B cell (primary cell): ENCODE measurements around the gene SARS2. TPM values are rescaled to one million over a fixed set of nuclear protein-coding genes. Genes with fewer than 3 reads are reported as not detected.

Source experiments
- ATAC-seq: fragments of 200-7000 bp; cut with Tn5 transposase; one replicate; pipeline ENCODE4 v1.10.0; 2021; ENCODE audit warnings: low read depth, mild to moderate bottlenecking, moderate number of reproducible peaks, moderate library complexity
- CTCF ChIA-PET: fragments of 350-600 bp; sonication (Branson Sonifier 250); formaldehyde crosslinking; loops from one replicate; lab custom pipeline; 2021; ENCODE audit warnings: antibody characterized with exemption, inconsistent platforms; lab: Charles Lee
- POLR2A ChIA-PET: fragments of 350-600 bp; sonication (Branson Sonifier 250); formaldehyde crosslinking; loops from one replicate; lab custom pipeline; 2021; ENCODE audit warnings: antibody characterized with exemption; lab: Charles Lee
- DNase-seq: peaks from one replicate; pipeline ENCODE4 v3.0.0; 2013
- H2AFZ ChIP-seq: 2 replicates; pipeline ENCODE4 v1.6.1; 2012; ENCODE audit warnings: mild to moderate bottlenecking, low read depth, low read length; ENCODE audit not compliant: insufficient read depth, poor library complexity, severe bottlenecking
- H3K27ac ChIP-seq, 2 donors: 1 replicate in 1 of 2; 2 replicates in 1 of 2; pipeline ENCODE4 v1.5.1; 2012 to 2013; ENCODE audit warnings: low read length in 2 of 2, mild to moderate bottlenecking in 2 of 2, moderate library complexity in 1 of 2
- H3K27me3 ChIP-seq, 4 experiments: fragments of 200-600 bp in 1 of 4; sonication (generic) in 1 of 4; replicated peaks in 1 of 4; 1 replicate in 2 of 4; 2 replicates in 2 of 4; pipeline versions ENCODE4 v1.6.1 to v1.7.0; 2013 to 2016; ENCODE audit warnings: low read length in 3 of 4, mild to moderate bottlenecking in 2 of 4, mixed read lengths in 1 of 4, moderate library complexity in 1 of 4; ENCODE audit not compliant: insufficient read depth in 4 of 4, control insufficient read depth in 3 of 4; ENCODE audit errors: control extremely low read depth in 1 of 4
- H3K36me3 ChIP-seq, 2 experiments: replicated peaks in 1 of 2; 1 replicate in 1 of 2; 2 replicates in 1 of 2; pipeline versions ENCODE4 v1.6.1 to v1.7.1; 2013; ENCODE audit warnings: low read length in 1 of 2; ENCODE audit not compliant: insufficient read depth in 2 of 2, control insufficient read depth in 1 of 2; ENCODE audit errors: control extremely low read depth in 1 of 2, extremely low read depth in 1 of 2
- H3K4me1 ChIP-seq, 2 donors: fragments of 200-600 bp in 1 of 2; sonication (generic) in 1 of 2; 1 replicate in 1 of 2; 2 replicates in 1 of 2; pipeline versions ENCODE4 v1.5.1 to v1.6.1; 2013 to 2017; ENCODE audit warnings: low read length in 2 of 2; ENCODE audit not compliant: control insufficient read depth in 2 of 2, insufficient read depth in 2 of 2
- H3K4me2 ChIP-seq: replicated peaks from 2 replicates; pipeline ENCODE3; 2012; ENCODE audit warnings: mild to moderate bottlenecking, low read depth, low read length; ENCODE audit not compliant: poor library complexity, severe bottlenecking
- H3K4me3 ChIP-seq, 5 experiments: fragments of 200-600 bp in 1 of 5; sonication (generic) in 1 of 5; 1 replicate in 3 of 5; 2 replicates in 2 of 5; pipeline versions ENCODE4 v1.5.1 to v1.7.0; 2011 to 2016; ENCODE audit warnings: low read length in 4 of 5, mild to moderate bottlenecking in 4 of 5, low read depth in 2 of 5, control low read depth in 1 of 5, moderate library complexity in 1 of 5; ENCODE audit not compliant: insufficient read depth in 1 of 5; ENCODE audit errors: control extremely low read depth in 1 of 5, extremely low read depth in 1 of 5
- H3K79me2 ChIP-seq: fragments of 200-600 bp; sonication (generic); one replicate; pipeline ENCODE4 v1.6.0; 2016; ENCODE audit warnings: low read length; ENCODE audit not compliant: control insufficient read depth, insufficient read depth
- H3K9ac ChIP-seq: fragments of 200-600 bp; sonication (generic); 2 replicates; pipeline ENCODE4 v1.6.1; 2017; ENCODE audit warnings: mild to moderate bottlenecking, low read length, moderate library complexity
- H3K9me3 ChIP-seq, 3 donors: one replicate each; pipeline versions ENCODE4 v1.6.1 to v1.7.1; 2013; ENCODE audit warnings: low read length in 2 of 3; ENCODE audit not compliant: control insufficient read depth in 2 of 3, insufficient read depth in 1 of 3; ENCODE audit errors: control extremely low read depth in 1 of 3
- H4K20me1 ChIP-seq: 2 replicates; pipeline ENCODE4 v1.6.0; 2012; ENCODE audit warnings: mild to moderate bottlenecking, low read length; ENCODE audit not compliant: insufficient read depth, control insufficient read depth, poor library complexity, severe bottlenecking
- H3K27ac Mint-ChIP-seq: one replicate; pipeline ENCODE4 v1.8.0; 2021; ENCODE audit warnings: mixed read lengths
- H3K27me3 Mint-ChIP-seq: one replicate; pipeline ENCODE4 v1.8.0; 2021; ENCODE audit warnings: mixed read lengths
- H3K4me1 Mint-ChIP-seq: one replicate; pipeline ENCODE4 v1.8.0; 2021; ENCODE audit warnings: mixed read lengths
- H3K4me3 Mint-ChIP-seq: one replicate; pipeline ENCODE4 v1.8.0; 2021; ENCODE audit warnings: mixed read lengths
- H3K9me3 Mint-ChIP-seq: one replicate; pipeline ENCODE4 v1.8.0; 2022; ENCODE audit warnings: mixed read lengths; ENCODE audit not compliant: insufficient read depth
- EZH2 ChIP-seq: IDR thresholded peaks from 2 replicates; pipeline ENCODE4 v1.6.1; 2012; ENCODE audit warnings: borderline replicate concordance, low read depth, mild to moderate bottlenecking, moderate library complexity, low read length; ENCODE audit not compliant: insufficient read depth, poor library complexity, severe bottlenecking
- WGBS: methylation state at CpG from one replicate; pipeline ENCODE4 v1.1.5; 2013; ENCODE audit warnings: missing lambda C conversion rate; ENCODE audit not compliant: insufficient coverage; 5-methylcytosine and 5-hydroxymethylcytosine counted together
- intact Hi-C: fragments of 100-400 bp; cut with micrococcal nuclease; formaldehyde crosslinking; loops from one replicate; pipeline ENCODE4 v1.10.0; 2022
- polyA plus RNA-seq: library from polyadenylated mRNA; depleted of rRNA; stranded (reverse); fragments of >200 nt; gene quantifications from 2 replicates; pipeline ENCODE4 v1.2.3, GENCODE V29; 2012
- total RNA-seq, 2 donors: library from RNA; stranded (reverse); fragments of 120-200 nt in 1 of 2; gene quantifications; 1 replicate in 1 of 2; 2 replicates in 1 of 2; pipeline versions ENCODE4 v1.2.3 to v1.2.4, GENCODE V29; 2013 to 2022
- TF ChIP-seq, protein P1 (sequence below): fragments of 200-600 bp; IDR thresholded peaks from one replicate; pipeline ENCODE4 v1.8.0; 2022; ENCODE audit warnings: antibody characterized with exemption, mild to moderate bottlenecking

SARS2 gene
- total and polyA plus RNA-seq, 2 donors (not counting 1 experiment from before 2014, with no cell fraction given) = 38.1 to 65.9 TPM

DNA sequence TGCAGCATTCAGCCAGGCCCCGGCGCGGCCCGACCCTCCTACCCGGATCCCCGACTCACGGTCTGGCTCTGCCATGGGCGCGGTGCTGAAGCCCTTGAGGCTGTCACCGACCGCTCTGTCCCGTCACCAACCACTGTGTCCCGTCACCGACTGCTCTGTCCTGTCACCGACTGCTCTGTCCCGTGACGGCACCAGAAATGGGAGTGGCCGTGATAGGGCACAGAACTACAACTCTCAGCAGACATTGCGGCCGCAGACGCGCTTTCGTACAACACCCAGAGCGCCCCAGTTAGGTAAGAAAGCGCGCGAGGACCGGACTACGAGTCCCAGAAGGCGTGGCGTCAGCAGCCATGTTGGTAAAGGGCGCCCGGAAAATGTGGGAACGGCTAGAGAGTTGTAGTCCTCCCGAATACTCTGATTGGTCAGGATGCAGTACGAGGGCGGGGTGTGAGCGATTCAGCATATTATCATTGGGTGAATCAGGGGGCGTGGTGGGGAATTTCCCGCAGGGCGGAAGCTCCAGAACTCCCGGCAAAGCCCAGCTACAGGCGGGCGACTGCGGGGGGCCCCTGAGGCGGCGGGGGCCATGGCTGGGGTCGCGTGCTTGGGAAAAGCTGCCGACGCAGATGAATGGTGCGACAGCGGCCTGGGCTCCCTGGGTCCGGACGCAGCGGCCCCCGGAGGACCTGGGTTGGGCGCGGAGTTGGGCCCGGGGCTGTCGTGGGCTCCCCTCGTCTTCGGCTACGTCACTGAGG is 30.9 kb downstream of the SARS2 start, which contains the start of the genes NFKBIB and SIRT2:
TSS of gene NFKBIB (plus strand) at position 523 of the 755 bp plus-strand sequence. CDS start at position 587, 64 bp downstream.
TSS of gene SIRT2 (minus strand) at position 172 of the 755 bp plus-strand sequence. CDS start at position 75, 97 bp downstream.
- Histone ChIP-seq H3K27ac (peak within 1 kb of the TSS; percentile 89 to 99), H3K4me2 (peak within 1 kb of the TSS; percentile 83), H3K4me1 (peaks cover 20 to 30% of the 10 kb centered on the region in 2 donors), H3K27me3 (no peaks in the 10 kb centered on the region), H2AFZ (peak within 1 kb of the TSS; percentile 84), H3K9ac (peak within 1 kb of the TSS; percentile 95), H3K4me3 (peak within 1 kb of the TSS; percentile 85 to 95 (median 92)), H3K36me3 (peaks cover 0 to 6% of the 10 kb centered on the region in 2 experiments), H4K20me1 (no peaks in the 10 kb centered on the region), H3K79me2 (peaks cover 89% of the 10 kb centered on the region), H3K9me3 (peaks cover 0 to 4% (median 0%) of the 10 kb centered on the region in 3 donors)
- H3K4me1 Mint-ChIP-seq = peaks cover 38% of the 10 kb centered on the region
- peak within 1 kb of the TSS; percentile 94 for H3K27ac Mint-ChIP-seq
- DNase-seq (peak; percentile 100), ATAC-seq (peak; percentile 89)
- intact Hi-C loops = loop anchor here (1.0 to 2.0 kb wide), 9 partner anchors 21 to 525 kb away; partner anchors contain the start of genes ACTN4, ECH1, EIF3K and FAM98C
- WGBS = under 1% methylated on average over 64 of the region's 64 CpGs
- no peaks in the 10 kb centered on the region for H3K9me3 Mint-ChIP-seq
- no peaks in the 10 kb centered on the region for H3K27me3 Mint-ChIP-seq
- peak within 1 kb of the TSS; percentile 96 for H3K4me3 Mint-ChIP-seq
- TF ChIP-seq, protein P1, sequence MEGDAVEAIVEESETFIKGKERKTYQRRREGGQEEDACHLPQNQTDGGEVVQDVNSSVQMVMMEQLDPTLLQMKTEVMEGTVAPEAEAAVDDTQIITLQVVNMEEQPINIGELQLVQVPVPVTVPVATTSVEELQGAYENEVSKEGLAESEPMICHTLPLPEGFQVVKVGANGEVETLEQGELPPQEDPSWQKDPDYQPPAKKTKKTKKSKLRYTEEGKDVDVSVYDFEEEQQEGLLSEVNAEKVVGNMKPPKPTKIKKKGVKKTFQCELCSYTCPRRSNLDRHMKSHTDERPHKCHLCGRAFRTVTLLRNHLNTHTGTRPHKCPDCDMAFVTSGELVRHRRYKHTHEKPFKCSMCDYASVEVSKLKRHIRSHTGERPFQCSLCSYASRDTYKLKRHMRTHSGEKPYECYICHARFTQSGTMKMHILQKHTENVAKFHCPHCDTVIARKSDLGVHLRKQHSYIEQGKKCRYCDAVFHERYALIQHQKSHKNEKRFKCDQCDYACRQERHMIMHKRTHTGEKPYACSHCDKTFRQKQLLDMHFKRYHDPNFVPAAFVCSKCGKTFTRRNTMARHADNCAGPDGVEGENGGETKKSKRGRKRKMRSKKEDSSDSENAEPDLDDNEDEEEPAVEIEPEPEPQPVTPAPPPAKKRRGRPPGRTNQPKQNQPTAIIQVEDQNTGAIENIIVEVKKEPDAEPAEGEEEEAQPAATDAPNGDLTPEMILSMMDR = no peak
- no peak for TF ChIP-seq EZH2
- CTCF ChIA-PET = interaction anchor here (0.9 to 2.5 kb wide), 8 partner anchors 30 to 497 kb away, joined by 3 to 29 read pairs (median 4); partner anchors contain the start of genes ECH1, FAM98C, MRPS12 and SARS2
- POLR2A ChIA-PET = interaction anchor here (0.5 to 1.9 kb wide), 9 partner anchors 31 to 281 kb away, joined by 3 to 13 read pairs (median 6); partner anchors contain the start of genes EIF3K, MAP4K1, MRPS12 and SARS2
